H1 (cell line): ENCODE measurements around the gene MORN2. TPM values are rescaled to one million over a fixed set of nuclear protein-coding genes. Genes with fewer than 3 reads are reported as not detected.

Experiments used
- CTCF ChIA-PET: fragments of 300-600 bp; sonication (Branson Sonifier 250); formaldehyde crosslinking; loops from one replicate; lab custom pipeline; 2021; ENCODE audit not compliant: partially characterized antibody; lab: Charles Lee
- POLR2A ChIA-PET: fragments of 300-600 bp; sonication (Branson Sonifier 250); formaldehyde crosslinking; loops from one replicate; lab custom pipeline; 2021; ENCODE audit warnings: inconsistent platforms; ENCODE audit not compliant: partially characterized antibody; lab: Charles Lee
- DNase-seq, 2 experiments: peaks; one replicate each; pipeline versions ENCODE4 v3.0.0 to v3.0.0-alpha.2; 2010 to 2022; ENCODE audit warnings: low spot score in 2 of 2, low read depth in 1 of 2, mixed read lengths in 1 of 2
- FAIRE-seq: peaks from 2 replicates; lab custom pipeline; 2011; peaks lifted over from hg19 to GRCh38; lab: Jason Lieb, UNC
- H2AFZ ChIP-seq: 2 replicates; pipeline ENCODE4 v1.8.1; 2012; ENCODE audit warnings: low read length, inconsistent platforms
- H2AK5ac ChIP-seq: 2 replicates; pipeline ENCODE4 v1.6.1; 2013; ENCODE audit warnings: low read depth, low read length
- H2BK120ac ChIP-seq: replicated peaks from 2 replicates; pipeline ENCODE3; 2013; ENCODE audit warnings: low read depth, low read length, inconsistent platforms
- H2BK12ac ChIP-seq: 2 replicates; pipeline ENCODE4 v1.6.1; 2013; ENCODE audit warnings: low read depth, low read length
- H2BK15ac ChIP-seq: 2 replicates; pipeline ENCODE4 v1.6.1; 2013; ENCODE audit warnings: low read length
- H2BK20ac ChIP-seq: 2 replicates; pipeline ENCODE4 v1.6.1; 2013; ENCODE audit warnings: low read length
- H2BK5ac ChIP-seq: 2 replicates; pipeline ENCODE4 v1.6.1; 2013; ENCODE audit warnings: low read depth, low read length
- H3K14ac ChIP-seq: 2 replicates; pipeline ENCODE4 v1.6.1; 2013; ENCODE audit warnings: inconsistent platforms; ENCODE audit not compliant: insufficient read length
- H3K18ac ChIP-seq: 2 replicates; pipeline ENCODE4 v1.6.1; 2013; ENCODE audit warnings: low read length; ENCODE audit errors: extremely low read depth
- H3K23ac ChIP-seq: 2 replicates; pipeline ENCODE4 v1.6.1; 2013; ENCODE audit warnings: inconsistent platforms; ENCODE audit not compliant: insufficient read length
- H3K23me2 ChIP-seq: 2 replicates; pipeline ENCODE4 v1.6.1; 2013; ENCODE audit warnings: low read depth, low read length
- H3K27ac ChIP-seq: 2 replicates; pipeline ENCODE4 v1.6.1; 2011; ENCODE audit warnings: low read depth, low read length, inconsistent platforms
- H3K27me3 ChIP-seq, 4 experiments: replicated peaks in 1 of 4; 1 replicate in 1 of 4; 2 replicates in 3 of 4; pipeline versions ENCODE4 v1.6.1 to v1.8.1; 2011 to 2013; ENCODE audit warnings: low read length in 3 of 4, mild to moderate bottlenecking in 3 of 4, inconsistent platforms in 2 of 4, mixed read lengths in 2 of 4, moderate library complexity in 1 of 4; ENCODE audit not compliant: control insufficient read depth in 3 of 4, insufficient read depth in 3 of 4; ENCODE audit errors: extremely low read depth in 1 of 4
- H3K36me3 ChIP-seq, 4 experiments: 2 replicates each; pipeline versions ENCODE4 v1.6.1 to v1.8.1; 2011 to 2013; ENCODE audit warnings: mild to moderate bottlenecking in 4 of 4, low read length in 3 of 4, moderate library complexity in 2 of 4, control low read depth in 1 of 4, inconsistent platforms in 1 of 4; ENCODE audit not compliant: insufficient read depth in 4 of 4, control insufficient read depth in 2 of 4
- H3K4ac ChIP-seq: replicated peaks from 2 replicates; pipeline ENCODE3; 2013; ENCODE audit warnings: low read length, low read depth, mixed read lengths, inconsistent platforms; ENCODE audit not compliant: insufficient read length
- H3K4me1 ChIP-seq, 4 experiments: replicated peaks in 1 of 4; 1 replicate in 1 of 4; 2 replicates in 3 of 4; pipeline versions ENCODE4 v1.6.1 to v1.8.1; 2011 to 2013; ENCODE audit warnings: low read length in 3 of 4, inconsistent platforms in 2 of 4, mixed read lengths in 1 of 4; ENCODE audit not compliant: insufficient read depth in 4 of 4, control insufficient read depth in 3 of 4
- H3K4me2 ChIP-seq, 2 experiments: 2 replicates each; pipeline versions ENCODE4 v1.6.1 to v1.8.1; 2011 to 2013; ENCODE audit warnings: low read depth in 2 of 2, low read length in 2 of 2, control low read depth in 1 of 2, inconsistent platforms in 1 of 2, mild to moderate bottlenecking in 1 of 2; ENCODE audit not compliant: insufficient read depth in 1 of 2
- H3K4me3 ChIP-seq, 4 experiments: fragments of 200-600, 300-600 bp in 1 of 4; sonication (generic), shearing (Covaris generic), sonication (Bioruptor Twin) in 1 of 4; 2 replicates each; pipeline versions ENCODE4 v1.5.1 to v1.8.1; 2011 to 2016; ENCODE audit warnings: low read length in 4 of 4, low read depth in 3 of 4, control low read depth in 2 of 4, inconsistent platforms in 2 of 4, mild to moderate bottlenecking in 2 of 4, mixed read lengths in 1 of 4, moderate library complexity in 1 of 4; ENCODE audit not compliant: insufficient read depth in 2 of 4; ENCODE audit errors: extremely low read depth in 1 of 4
- H3K56ac ChIP-seq: replicated peaks from 2 replicates; pipeline ENCODE3; 2013; ENCODE audit warnings: low read depth, mild to moderate bottlenecking, mixed read lengths, low read length, inconsistent platforms; ENCODE audit not compliant: insufficient read length
- H3K79me1 ChIP-seq: 2 replicates; pipeline ENCODE4 v1.6.1; 2013; ENCODE audit warnings: low read depth, low read length, control low read depth
- H3K79me2 ChIP-seq, 2 experiments: 2 replicates each; pipeline versions ENCODE4 v1.6.1 to v1.8.1; 2012 to 2013; ENCODE audit warnings: low read length in 2 of 2, mild to moderate bottlenecking in 2 of 2, inconsistent platforms in 1 of 2; ENCODE audit not compliant: insufficient read depth in 2 of 2, control insufficient read depth in 1 of 2
- H3K9ac ChIP-seq, 4 experiments: replicated peaks in 1 of 4; 1 replicate in 1 of 4; 2 replicates in 3 of 4; pipeline versions ENCODE4 v1.6.1 to v1.8.1; 2011 to 2013; ENCODE audit warnings: low read depth in 3 of 4, low read length in 3 of 4, control low read depth in 2 of 4, mild to moderate bottlenecking in 2 of 4, moderate library complexity in 2 of 4, inconsistent platforms in 1 of 4; ENCODE audit errors: extremely low read depth in 1 of 4
- H3K9me3 ChIP-seq, 2 experiments: 2 replicates each; pipeline versions ENCODE4 v1.6.1 to v1.8.1; 2012 to 2013; ENCODE audit warnings: mild to moderate bottlenecking in 2 of 2, moderate library complexity in 2 of 2, control low read depth in 1 of 2, inconsistent platforms in 1 of 2, low read depth in 1 of 2, low read length in 1 of 2, mixed read lengths in 1 of 2; ENCODE audit not compliant: insufficient read depth in 2 of 2
- H4K20me1 ChIP-seq, 2 experiments: replicated peaks in 1 of 2; 2 replicates each; pipeline versions ENCODE3 to v1.8.1; 2011 to 2013; ENCODE audit warnings: inconsistent platforms in 2 of 2, low read length in 2 of 2, mild to moderate bottlenecking in 1 of 2; ENCODE audit not compliant: insufficient read depth in 2 of 2, control insufficient read depth in 1 of 2
- H4K5ac ChIP-seq: 2 replicates; pipeline ENCODE4 v1.6.1; 2013; ENCODE audit warnings: low read length, low read depth, mixed read lengths, inconsistent platforms; ENCODE audit not compliant: insufficient read length
- H4K8ac ChIP-seq: 2 replicates; pipeline ENCODE4 v1.8.0; 2013; ENCODE audit warnings: mild to moderate bottlenecking, moderate library complexity, low read length, inconsistent platforms; ENCODE audit not compliant: insufficient read depth; ENCODE audit errors: extremely low read depth
- H4K91ac ChIP-seq: replicated peaks from 2 replicates; pipeline ENCODE3; 2013; ENCODE audit warnings: low read length, mixed read lengths, inconsistent platforms; ENCODE audit not compliant: insufficient read length
- CHD1 ChIP-seq: IDR thresholded peaks from 2 replicates; pipeline ENCODE4 v1.6.1; 2012; ENCODE audit warnings: low read depth, low read length, improper control_type of control experiment
- GABPA ChIP-seq: IDR thresholded peaks from 2 replicates; pipeline ENCODE4 v1.6.1; 2011; ENCODE audit warnings: mild to moderate bottlenecking, low read length, moderate library complexity, borderline replicate concordance; ENCODE audit not compliant: insufficient read depth
- PHF8 ChIP-seq: fragments of 200-600 bp; sonication (generic); conservative IDR thresholded peaks from 2 replicates; pipeline ENCODE4 v1.7.1; 2012; ENCODE audit warnings: low read depth, mild to moderate bottlenecking, inconsistent platforms, low read length, moderate library complexity
- SP4 ChIP-seq: IDR thresholded peaks from 2 replicates; pipeline ENCODE4 v1.6.1; 2012; ENCODE audit warnings: low read length, inconsistent platforms
- TAF7 ChIP-seq: optimal IDR thresholded peaks from 2 replicates; pipeline ENCODE3; 2011; ENCODE audit warnings: low read depth, mild to moderate bottlenecking, inconsistent platforms, low read length, moderate library complexity, borderline replicate concordance
- WGBS, 2 experiments: shearing (Covaris generic) in 1 of 2; methylation state at CpG; one replicate each; pipeline versions ENCODE4 v1.1.6 to v1.1.7; 2013 to 2015; ENCODE audit warnings: low lambda C conversion rate in 2 of 2, mixed read lengths in 2 of 2, inconsistent platforms in 1 of 2, low coverage in 1 of 2, missing lambda C conversion rate in 1 of 2; ENCODE audit not compliant: insufficient replicate concordance in 2 of 2, insufficient coverage in 1 of 2, insufficient read length in 1 of 2; ENCODE audit errors: extremely low coverage in 1 of 2, missing lambda C conversion rate in 1 of 2; 5-methylcytosine and 5-hydroxymethylcytosine counted together
- long read RNA-seq, 2 experiments: library from RNA in 1 of 2; library from capped mRNA in 1 of 2; stranded (forward); transcript quantifications; one replicate each; pipeline ENCODE4 v2.0.0, GENCODE V29; 2021; ENCODE audit warnings: inconsistent platforms in 1 of 2
- polyA minus RNA-seq, 3 experiments: library from RNA; depleted of rRNA, polyadenylated mRNA; stranded (reverse); fragments of >200 nt; gene quantifications; 1 replicate in 2 of 3; 2 replicates in 1 of 3; pipeline ENCODE4 v1.2.3, GENCODE V29; 2011
- polyA plus RNA-seq, 7 experiments: library from polyadenylated mRNA; depleted of rRNA in 3 of 7; stranded (reverse) in 5 of 7; unstranded in 2 of 7; fragments of >200 nt in 5 of 7; fragments of 200-250 nt in 2 of 7; gene quantifications; 1 replicate in 5 of 7; 2 replicates in 1 of 7; 4 replicates in 1 of 7; pipeline versions ENCODE4 v1.2.1 to v1.2.3, GENCODE V29; 2011 to 2013; ENCODE audit warnings: missing spikeins in 2 of 7, mixed read lengths in 2 of 7
- total RNA-seq: library from RNA; stranded (reverse); fragmentation: NEBNext Ultra II Directional; extraction: Animal tissue kit (Norgen Biotek cat#: 25700); gene quantifications from 2 replicates; pipeline ENCODE4 v1.2.1, GENCODE V29; 2021
- TF ChIP-seq, protein P1 (sequence below): IDR thresholded peaks from 2 replicates; pipeline ENCODE4 v1.6.1; 2012; ENCODE audit warnings: low read length, inconsistent platforms

Gene MORN2
- total RNA-seq (9.7 and 11.3 TPM in 2 replicates), polyA plus RNA-seq (2011; rRNA removed) (4.4 and 7.2 TPM in 2 replicates), polyA minus RNA-seq (2011; rRNA and poly(A)+ RNA removed) (0.63 and 2.0 TPM in 2 replicates)
- polyA plus RNA-seq (2011; cell fraction: cytosol; rRNA removed) = 9.4 TPM
- polyA plus RNA-seq (2011; cell fraction: nucleus; rRNA removed) = 1.4 TPM
- 7.9 to 19.9 TPM (median 12.8 TPM) in 4 replicates for polyA plus RNA-seq (2012, experiment 1 of 2)
- 14.9 TPM for polyA plus RNA-seq (2012, experiment 2 of 2)
- 15.2 TPM for polyA plus RNA-seq (2013, experiment 1 of 2)
- 15.9 TPM for polyA plus RNA-seq (2013, experiment 2 of 2)
- 2.0 TPM for polyA minus RNA-seq (2011; cell fraction: cytosol; rRNA and poly(A)+ RNA removed)
- 2.1 TPM for polyA minus RNA-seq (2011; cell fraction: nucleus; rRNA and poly(A)+ RNA removed)
- long read RNA-seq, experiment 1, transcript MORN2-201 (5 exons, 739 nt) = major isoform, 13 of 16 reads
- long read RNA-seq, experiment 1, partial matches to known transcripts = 2 of 16 reads
- long read RNA-seq, experiment 1, other reads (novel, unspliced or antisense) = 1 of 16 reads
- long read RNA-seq, experiment 2, partial matches to known transcripts = 14 of 14 reads
- long read RNA-seq, experiment 2, other reads (novel, unspliced or antisense) = 0 of 14 reads

- Histone ChIP-seq H3K9me3 (no peaks in the 10 kb centered on the region), H2BK20ac (no peak within 1 kb of the TSS), H2BK120ac (no peak within 1 kb of the TSS), H3K27me3 (no peaks in the 10 kb centered on the region), H3K79me1 (no peaks in the 10 kb centered on the region), H3K56ac (no peak within 1 kb of the TSS), H3K36me3 (no peaks in the 10 kb centered on the region), H4K5ac (peak within 1 kb of the TSS; percentile 73), H2BK15ac (peak within 1 kb of the TSS; percentile 97; the same call in 1 of the 2 replicates), H3K14ac (no peak within 1 kb of the TSS), H3K23me2 (peaks cover 8% of the 10 kb centered on the region), H3K4me3 (peak within 1 kb of the TSS; percentile 68 to 99 (median 84)), H3K79me2 (peaks cover 0 to 30% of the 10 kb centered on the region in 2 experiments; a peak in 2 of 4 replicates), H2BK12ac (no peak within 1 kb of the TSS), H2AFZ (peak within 1 kb of the TSS; percentile 98), H2AK5ac (no peak within 1 kb of the TSS), H3K23ac (no peak within 1 kb of the TSS), H2BK5ac (peak within 1 kb of the TSS; percentile 47; the same call in 1 of the 2 replicates), H3K4me1 (no peaks in the 10 kb centered on the region), H4K20me1 (no peaks in the 10 kb centered on the region), H3K4me2 (peak within 1 kb of the TSS; percentile 76 to 90), H4K8ac (peak within 1 kb of the TSS; percentile 94; the same call in 1 of the 2 replicates), H3K9ac (peak within 1 kb of the TSS; percentile 14 to 88 (median 80)), H3K4ac (peak within 1 kb of the TSS; percentile 36), H4K91ac (no peak within 1 kb of the TSS), H3K27ac (peak within 1 kb of the TSS; percentile 64), H3K18ac (no peak within 1 kb of the TSS; the same call in 1 of the 2 replicates)
- DNase-seq = peak; percentile 46 to 92
- no peak for FAIRE-seq
- WGBS, 2 experiments = 2% methylated on average over 52 of the region's 52 CpGs; no CpG with 5 or more reads in 1 of the 2 experiments
- POLR2A ChIA-PET = interaction anchor here (0.9 to 1.6 kb wide), 3 partner anchors 125 to 133 kb away, joined by 3 to 8 read pairs (median 5); partner anchors contain the start of gene SRSF7
- CTCF ChIA-PET = interaction anchor here (0.6 to 1.8 kb wide), 4 partner anchors 21 to 172 kb away, joined by 3 to 8 read pairs (median 6); no protein-coding TSS in a partner anchor
- TF ChIP-seq CHD1 (0 out of 2 replicates have a peak, but pooled peaks have one; percentile 62), TAF7 (no peak), GABPA (peak; percentile 91), PHF8 (peak; percentile 72), SP4 (no peak)
- TF ChIP-seq, protein P1, sequence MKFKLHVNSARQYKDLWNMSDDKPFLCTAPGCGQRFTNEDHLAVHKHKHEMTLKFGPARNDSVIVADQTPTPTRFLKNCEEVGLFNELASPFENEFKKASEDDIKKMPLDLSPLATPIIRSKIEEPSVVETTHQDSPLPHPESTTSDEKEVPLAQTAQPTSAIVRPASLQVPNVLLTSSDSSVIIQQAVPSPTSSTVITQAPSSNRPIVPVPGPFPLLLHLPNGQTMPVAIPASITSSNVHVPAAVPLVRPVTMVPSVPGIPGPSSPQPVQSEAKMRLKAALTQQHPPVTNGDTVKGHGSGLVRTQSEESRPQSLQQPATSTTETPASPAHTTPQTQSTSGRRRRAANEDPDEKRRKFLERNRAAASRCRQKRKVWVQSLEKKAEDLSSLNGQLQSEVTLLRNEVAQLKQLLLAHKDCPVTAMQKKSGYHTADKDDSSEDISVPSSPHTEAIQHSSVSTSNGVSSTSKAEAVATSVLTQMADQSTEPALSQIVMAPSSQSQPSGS = no peak
These were observed at the start of gene MORN2, which contains the start of gene DHX57 for GRCh38 chr2:38875576-38876367. MORN2 (plus strand) TSS chr2:38875976. DHX57 (minus strand) TSS chr2:38875934; CDS start chr2:38868405, 7,529 bp downstream.
